AG10803 (cell line): ENCODE results near the gene PTK6.
A peak's percentile ranks its signal among the peaks of the same experiment; 100 is the strongest.

Experiments
- DNase-seq: peaks from one replicate; pipeline ENCODE4 v3.0.0; 2010; ENCODE audit warnings: low read depth
- H3K4me3 ChIP-seq: 2 replicates; pipeline ENCODE4 v1.5.1; 2011; ENCODE audit warnings: mild to moderate bottlenecking, low read length, control low read depth
- TF ChIP-seq, protein P1 (sequence below): conservative IDR thresholded peaks from 2 replicates; pipeline ENCODE4 v1.5.1; 2011; ENCODE audit warnings: mild to moderate bottlenecking, low read length, control low read depth, inconsistent platforms

The PTK6 gene

GRCh38 chr20:63496596-63497120, 40.5 kb downstream of the PTK6 start:
- no peak overlapping the region for H3K4me3 ChIP-seq
- DNase-seq, result no peak

DNA sequence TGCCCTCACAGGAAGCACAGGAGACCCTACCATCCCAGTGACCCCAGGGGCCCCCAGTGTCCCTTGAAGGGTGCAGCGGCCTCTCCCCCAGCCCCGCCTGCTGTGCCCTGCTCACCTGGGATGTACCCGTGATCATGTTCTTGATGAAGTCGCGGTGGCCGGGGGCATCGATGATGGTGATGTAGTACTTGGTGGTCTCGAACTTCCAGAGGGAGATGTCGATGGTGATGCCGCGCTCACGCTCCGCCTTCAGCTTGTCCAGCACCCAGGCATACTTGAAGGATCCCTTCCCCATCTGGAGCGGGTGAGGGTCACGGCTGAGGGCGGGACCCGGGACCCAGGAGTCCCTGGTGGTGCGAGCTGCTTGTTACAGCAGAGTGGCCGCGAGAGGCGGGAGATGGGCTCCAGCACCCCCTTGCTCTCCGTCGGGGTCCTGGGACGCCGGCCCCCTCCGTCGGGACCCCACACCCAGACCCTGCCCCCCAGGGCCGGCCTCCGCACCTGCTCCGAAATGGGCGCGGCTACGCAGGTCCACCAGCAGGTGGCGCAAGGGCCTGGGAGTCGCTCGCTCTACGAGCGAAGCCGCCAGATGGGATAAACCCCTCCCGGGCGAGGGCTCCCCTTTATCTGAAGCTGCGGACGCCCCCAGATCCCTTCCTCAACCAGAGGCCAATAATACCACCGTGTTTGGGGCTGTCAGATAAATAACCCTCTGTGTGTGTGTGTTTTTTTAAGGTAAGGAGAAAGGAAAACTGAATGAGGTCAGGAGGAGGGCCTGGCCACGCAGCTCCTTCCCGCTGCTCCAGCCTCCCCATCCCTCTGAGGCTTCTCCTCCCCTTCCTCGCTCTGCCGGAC, 41.2 kb downstream of the PTK6 start:
- peak; percentile 25 for DNase-seq
- H3K4me3 ChIP-seq, result peak overlapping the region; percentile 12; the same call in 1 of the 2 replicates
- TF ChIP-seq, protein P1, sequence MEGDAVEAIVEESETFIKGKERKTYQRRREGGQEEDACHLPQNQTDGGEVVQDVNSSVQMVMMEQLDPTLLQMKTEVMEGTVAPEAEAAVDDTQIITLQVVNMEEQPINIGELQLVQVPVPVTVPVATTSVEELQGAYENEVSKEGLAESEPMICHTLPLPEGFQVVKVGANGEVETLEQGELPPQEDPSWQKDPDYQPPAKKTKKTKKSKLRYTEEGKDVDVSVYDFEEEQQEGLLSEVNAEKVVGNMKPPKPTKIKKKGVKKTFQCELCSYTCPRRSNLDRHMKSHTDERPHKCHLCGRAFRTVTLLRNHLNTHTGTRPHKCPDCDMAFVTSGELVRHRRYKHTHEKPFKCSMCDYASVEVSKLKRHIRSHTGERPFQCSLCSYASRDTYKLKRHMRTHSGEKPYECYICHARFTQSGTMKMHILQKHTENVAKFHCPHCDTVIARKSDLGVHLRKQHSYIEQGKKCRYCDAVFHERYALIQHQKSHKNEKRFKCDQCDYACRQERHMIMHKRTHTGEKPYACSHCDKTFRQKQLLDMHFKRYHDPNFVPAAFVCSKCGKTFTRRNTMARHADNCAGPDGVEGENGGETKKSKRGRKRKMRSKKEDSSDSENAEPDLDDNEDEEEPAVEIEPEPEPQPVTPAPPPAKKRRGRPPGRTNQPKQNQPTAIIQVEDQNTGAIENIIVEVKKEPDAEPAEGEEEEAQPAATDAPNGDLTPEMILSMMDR, result peak; percentile 70

More at GRCh38 chr20:63496596-63497120, 40.5 kb downstream of the PTK6 start:
- TF ChIP-seq, protein P1, result no peak

GRCh38 chr20:63495167-63495720, 41.9 kb downstream of the PTK6 start:
- TF ChIP-seq, protein P1, result no peak
- H3K4me3 ChIP-seq, result no peak overlapping the region
- no peak for DNase-seq

DNA sequence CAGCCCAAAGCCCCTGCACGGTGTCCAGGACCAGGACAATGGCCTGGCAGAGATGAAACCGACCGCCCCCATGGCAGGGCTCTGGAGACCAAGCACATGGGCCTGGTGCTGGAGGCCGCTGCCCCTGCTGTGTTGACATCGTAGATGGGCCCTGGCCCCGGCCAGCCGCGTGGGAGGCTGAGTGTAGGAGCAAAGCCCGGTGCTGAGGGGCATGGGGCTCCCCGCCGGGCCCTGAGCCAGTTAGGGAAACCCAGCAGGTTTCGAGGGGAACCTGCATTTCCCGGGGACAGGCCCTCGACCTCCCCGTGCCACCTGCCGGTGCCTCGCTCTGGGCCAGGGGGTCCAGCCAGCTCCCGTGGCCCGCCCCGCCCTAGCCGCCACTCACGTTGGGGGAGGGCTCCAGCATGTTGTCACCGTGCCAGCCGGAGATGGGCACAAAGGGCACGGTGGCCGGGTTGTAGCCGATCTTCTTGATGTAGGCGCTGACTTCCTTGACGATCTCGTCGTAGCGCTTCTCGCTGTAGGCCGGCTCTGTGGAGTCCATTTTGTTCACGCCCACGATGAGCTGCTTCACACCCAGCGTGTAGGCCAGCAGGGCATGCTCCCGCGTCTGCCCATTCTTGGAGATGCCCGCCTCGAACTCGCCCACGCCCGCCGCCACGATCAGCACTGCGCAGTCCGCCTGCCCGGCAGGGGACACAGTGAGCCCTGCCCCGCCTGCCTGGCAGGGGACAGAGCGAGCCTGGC, 42.6 kb downstream of the PTK6 start:
- no peak for DNase-seq
- no peak overlapping the region for H3K4me3 ChIP-seq
- TF ChIP-seq, protein P1, result no peak

GRCh38 chr20:63494084-63494419, 43.1 kb downstream of the PTK6 start:
- TF ChIP-seq, protein P1, result no peak
- H3K4me3 ChIP-seq, result no peak overlapping the region
- no peak for DNase-seq

DNA sequence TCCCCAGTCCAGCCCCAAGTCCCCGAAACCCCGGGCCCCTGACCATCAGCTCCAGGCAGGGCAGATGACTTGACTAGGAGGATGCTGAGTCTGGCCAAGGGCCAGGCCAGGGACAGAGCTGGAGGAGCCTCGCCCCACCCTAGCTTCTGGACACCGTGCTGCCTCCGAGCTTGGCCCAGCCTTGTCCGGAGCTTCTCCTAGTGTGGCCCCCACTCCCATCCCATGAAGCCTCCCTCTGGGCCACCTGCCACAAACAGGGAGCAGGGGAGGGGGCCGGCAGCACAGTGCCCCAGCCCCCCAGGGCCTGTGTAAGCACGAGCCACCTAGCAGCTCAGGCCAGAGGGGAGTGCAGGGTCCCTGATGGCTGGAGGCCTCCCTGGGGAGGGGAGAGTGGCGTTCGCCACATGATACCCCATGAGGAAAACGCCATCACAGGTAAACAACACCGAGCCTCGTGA, 43.6 kb downstream of the PTK6 start:
- TF ChIP-seq, protein P1, result no peak
- no peak overlapping the region for H3K4me3 ChIP-seq
- no peak for DNase-seq
